ENCODE results near the gene AVP.

AVP gene

DNA sequence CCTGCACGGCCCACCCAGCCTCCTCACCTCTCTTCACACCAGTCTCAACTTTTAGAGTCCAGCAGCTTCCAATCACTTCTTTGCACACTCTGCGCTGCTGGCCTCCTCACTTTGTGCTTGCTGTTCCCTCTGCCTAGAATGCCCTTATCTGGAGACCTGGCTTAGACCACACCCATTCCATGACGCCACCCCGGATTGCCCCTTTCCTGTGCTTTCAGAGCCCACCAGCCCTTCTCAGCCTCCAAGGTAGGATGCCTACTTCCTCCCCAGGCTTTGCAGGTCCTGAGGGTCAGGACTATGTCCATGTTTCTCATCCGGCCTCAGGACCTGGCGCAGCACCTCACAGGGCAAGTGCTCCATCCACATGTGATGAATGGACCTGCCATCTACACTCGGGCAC, 27.0 kb upstream of the AVP start:
- H3K4me3 ChIP-seq (ENCODE audit: low read depth, low read length), result no peak overlapping the region

DNA sequence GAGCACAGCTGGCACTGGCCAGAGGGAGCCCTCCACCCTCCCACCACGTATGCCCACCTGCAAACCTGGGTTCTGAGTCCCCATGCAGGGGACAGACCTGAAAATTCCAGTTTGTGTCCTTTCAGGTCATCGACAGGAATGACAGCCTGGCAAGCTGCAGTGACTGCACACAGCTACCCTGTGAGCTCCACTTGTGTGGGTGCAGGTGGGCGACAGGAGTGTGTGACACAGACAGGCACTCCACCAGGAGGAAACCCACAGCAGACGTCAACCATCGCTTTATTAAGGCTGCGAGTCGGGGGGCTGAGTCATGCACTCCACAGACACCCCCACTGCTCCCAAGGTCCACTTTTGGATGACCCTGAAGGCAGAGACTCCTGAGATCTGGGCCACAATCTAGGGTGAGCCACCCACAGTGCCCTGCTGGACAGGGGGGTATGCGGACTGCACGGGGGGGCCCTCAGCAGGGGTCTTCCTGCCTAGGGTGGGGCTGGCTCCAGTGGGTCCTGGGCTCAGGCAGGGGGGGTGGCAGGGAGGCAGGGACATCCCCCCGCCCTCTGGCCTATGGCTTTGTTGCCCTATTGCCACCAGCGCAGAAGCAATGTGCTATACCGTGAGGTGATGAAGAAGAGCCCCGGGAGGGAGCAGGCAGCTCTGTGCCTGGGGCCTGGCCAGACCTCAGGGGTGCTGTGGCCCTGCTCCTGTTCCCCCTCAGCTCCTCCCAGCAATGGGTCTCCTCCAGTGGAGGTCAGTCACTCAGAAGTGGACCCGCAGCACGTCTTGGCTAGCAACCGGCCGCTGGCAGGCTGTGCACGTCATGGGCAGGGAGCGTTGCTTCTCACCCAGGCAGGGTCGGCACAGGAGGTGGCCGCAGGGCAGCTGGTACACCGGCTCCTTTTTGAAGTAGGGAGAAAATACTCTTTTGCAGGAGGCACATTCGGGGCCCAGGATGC, 25.1 kb upstream of the AVP start:
- no peak overlapping the region for H3K4me3 ChIP-seq (ENCODE audit: low read depth, low read length)

DNA sequence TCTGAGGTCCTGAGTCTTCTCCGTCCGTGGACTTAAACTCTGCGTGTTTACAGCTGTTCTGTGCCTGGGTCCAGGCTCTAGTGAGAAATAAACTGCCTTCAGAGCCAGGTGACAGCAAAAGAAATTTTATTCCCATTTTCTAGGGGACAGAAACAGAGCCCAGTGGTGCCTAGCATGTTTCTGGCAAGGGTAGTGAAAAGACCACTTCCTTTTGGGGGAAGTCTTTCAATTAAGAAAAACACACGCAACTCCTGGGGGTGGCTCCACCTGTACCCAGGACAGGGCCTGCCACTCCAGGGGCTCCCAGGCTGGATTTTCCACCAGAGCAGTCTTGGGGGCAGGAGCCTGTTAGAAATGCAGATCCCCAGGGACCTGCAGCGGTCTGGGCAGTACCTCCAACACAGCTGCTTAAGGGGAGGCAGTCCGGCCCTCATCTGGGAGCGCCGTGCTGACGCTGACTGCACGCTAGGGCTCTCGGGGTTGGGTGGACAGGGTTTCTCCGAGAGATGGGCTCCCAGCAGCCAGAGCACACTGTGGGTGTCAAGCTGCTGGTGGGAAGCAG, 23.0 kb upstream of the AVP start:
- no peak overlapping the region for H3K4me3 ChIP-seq (ENCODE audit: low read depth, low read length)

DNA sequence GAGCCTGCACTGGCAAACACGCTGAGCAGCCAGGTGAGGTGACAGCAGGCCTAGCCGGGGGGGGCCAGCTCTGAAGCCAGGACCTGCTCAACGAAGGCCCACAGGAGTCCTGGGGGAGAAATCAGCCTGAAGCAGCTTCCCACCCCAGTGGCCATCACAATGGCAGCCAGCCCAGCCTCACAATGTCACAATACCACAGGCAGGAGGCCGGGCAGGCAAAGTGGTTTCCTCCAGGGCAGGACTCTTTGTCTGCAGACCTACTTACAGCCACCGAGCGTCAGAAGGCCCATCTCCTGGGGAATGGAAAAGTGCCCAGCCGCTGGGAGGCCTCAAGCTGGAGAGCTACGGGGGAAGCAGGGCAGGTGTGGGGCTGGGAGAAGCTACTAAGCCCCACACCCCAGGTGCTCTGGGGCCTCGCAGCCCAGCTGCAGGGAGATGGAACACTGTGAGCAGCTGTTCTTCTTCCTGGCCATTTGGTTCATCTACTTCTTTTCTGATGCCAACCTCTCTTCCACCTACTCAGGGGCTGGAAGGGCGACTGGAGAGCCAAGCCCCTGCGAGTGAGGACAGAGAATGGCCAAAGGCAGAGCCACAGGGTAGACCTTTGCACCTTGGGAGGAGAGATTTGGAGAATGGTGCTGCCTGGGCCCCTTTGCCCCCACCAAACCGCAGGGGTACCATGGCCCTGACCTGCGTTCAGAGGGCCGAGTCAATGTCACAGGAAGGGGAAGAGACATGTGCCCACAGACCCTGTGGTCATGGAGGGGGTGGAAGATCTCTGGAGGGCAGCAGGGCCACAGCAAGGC, 22.3 kb upstream of the AVP start:
- H3K4me3 ChIP-seq (ENCODE audit: low read depth, low read length), result no peak overlapping the region

DNA sequence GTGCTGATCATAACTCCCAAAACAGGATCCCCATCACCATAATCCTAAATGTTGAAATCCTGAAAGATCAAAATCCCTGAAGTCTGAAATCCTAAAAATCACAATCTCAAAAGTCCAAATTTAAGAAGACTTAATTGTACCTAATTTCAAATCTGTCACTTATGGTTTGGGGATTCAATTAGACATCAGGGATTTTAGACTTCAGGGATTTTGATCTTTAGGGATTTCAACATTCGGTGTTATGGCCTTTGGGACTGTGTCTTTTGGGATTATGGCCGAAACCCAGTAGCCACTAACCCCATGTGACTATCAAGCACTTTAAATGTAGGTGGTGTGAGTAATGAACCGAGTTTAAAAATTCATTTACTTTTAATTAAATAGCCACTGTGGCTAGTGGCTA, 21.7 kb upstream of the AVP start:
- H3K4me3 ChIP-seq (ENCODE audit: low read depth, low read length), result no peak overlapping the region

DNA sequence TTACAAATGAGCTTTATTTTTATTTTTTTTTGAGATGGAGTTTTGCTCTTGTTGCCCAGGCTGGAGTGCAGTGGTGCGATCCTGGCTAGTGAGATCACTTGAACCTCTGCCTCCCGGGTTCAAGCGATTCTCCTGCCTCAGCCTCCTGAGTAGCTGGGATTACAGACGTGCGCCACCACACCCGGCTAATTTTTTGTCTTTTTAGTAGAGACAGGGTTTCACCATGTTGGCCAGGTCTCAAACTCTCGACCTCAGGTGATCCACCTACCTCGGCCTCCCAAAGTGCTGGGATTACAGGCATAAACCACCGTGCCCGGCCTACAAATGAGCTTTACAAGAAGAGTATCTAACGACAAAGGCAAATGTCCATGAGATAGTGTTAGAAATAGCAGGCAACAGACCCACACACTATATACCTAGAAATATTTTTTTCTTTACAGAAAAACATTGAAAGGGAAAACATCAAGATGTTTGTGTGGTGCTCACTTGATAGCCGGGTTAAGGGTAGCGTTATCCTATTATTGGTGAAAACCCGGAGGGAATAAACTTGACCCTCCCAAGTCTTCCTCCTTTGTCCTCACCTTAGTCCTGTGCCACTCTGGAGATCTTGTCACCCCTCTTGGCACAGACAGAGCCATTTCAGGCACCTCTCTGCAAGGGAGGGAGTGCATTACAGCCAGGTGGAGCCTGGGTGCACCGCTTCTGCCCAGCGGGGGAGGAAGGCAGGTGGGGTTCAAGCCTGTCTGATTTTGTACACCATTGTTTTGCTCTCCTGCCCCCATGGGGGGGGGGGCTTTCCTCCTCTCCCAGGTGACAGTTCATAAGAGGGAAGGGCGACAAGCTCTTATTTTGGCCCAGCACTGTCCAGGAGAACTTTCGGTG, 21.0 kb upstream of the AVP start:
- H3K4me3 ChIP-seq (ENCODE audit: low read depth, low read length), result no peak overlapping the region

DNA sequence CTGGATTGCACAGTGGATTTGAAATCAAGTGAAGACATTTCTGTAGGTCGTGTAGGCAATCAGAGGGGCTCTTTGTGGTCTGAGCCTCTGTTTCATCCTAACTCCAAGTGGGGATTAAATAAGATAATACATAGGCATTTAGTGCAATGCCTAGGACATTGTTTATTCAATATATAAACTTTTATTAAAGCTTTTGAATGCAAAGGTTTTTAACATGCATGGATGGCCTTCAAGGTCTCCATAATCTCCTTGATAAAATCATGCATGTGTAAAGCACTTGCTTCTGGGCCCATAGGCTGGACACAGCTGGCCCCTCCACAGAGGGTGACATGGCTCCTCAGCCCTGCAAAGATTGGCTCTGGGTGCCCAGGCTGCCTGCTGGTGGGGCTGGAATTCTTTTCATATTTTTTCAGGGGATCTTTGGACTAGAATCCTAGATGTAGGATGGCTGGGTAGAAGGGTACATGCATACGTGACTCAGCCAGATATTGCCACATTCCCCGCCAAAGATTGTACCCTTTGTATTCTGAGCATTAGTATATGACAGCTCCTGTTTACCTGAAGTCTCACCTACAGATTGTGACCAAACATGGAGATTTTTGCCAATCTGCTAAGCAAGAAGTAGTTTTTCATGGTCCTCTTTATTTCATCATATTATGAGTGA, 19.0 kb upstream of the AVP start:
- H3K4me3 ChIP-seq (ENCODE audit: low read depth, low read length), result no peak overlapping the region

DNA sequence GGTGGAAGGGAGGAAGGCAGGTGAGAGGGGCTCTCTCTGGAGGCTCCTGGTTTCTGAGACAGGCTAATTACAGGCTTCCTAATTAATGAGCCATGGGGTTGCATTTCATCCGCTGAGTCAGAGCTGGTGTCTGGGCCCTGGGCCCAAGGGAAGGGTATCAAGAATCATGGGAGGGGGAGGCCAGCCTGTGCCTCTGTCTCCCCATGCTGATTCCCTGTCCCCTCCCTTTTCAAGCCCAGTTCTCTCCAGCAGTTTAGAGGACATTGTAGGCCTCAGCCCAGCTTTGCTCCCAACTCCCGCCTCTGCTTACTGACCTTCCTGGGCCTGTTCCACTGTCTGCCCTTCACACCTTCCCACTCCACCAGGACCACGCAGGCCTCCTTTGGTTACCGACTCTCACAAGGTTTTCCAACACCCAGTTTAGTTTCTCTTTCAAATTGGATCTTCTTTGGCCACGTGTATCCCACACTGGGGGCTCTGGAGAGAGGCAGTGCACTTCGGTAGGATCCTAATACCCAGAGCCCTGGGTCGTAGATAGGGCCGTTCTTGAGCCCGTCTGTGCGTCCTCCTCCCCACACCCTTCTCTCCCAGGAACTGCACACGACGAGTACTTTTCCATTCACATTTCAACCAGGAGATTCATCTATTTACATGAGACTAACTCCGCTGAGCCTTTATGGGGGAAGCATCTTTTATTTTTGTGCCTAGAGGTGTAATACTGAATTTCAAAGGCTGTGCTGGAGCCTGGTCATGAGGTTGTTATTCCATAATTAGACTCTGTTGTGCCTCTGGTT, 18.2 kb upstream of the AVP start:
- H3K4me3 ChIP-seq (ENCODE audit: low read depth, low read length), result no peak overlapping the region

DNA sequence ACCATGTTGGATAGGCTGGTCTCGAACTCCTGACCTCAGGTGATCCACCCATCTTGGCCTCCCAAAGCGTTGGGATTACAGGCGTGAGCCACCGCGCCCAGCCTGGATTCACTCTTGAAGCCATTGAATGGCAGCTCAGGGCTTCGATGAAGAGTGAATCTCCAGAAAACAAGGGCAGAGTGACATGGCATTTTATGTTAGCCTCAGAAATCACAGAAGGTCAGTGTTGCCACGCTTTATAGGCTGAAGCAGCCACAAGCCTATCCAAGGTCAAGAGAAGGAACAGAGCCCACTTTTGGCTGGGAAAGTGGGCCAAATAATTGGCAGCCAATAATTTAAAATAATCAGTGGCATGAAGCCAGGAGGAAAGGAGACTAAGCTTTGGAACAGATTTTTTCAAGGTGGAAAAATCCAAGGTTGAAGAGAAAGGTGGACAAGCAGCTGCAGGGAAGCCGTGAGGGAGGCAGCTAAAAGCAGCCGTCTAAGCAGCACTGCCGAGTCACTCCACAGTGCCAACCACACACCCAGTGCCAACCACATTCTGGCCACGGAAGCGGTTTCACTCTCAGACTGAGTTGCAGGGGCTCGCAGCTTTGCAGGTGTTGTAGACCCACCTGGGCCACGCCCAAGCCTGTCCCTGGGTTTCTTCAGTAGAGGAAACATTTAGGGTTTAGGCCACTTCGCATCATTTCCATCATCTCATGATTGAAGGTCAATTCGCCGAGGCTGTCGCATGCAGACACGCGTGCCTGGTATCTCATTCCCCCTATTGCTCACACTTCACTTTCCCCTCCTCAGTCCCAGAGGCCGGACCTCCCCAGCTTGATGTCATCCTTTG, 17.4 kb upstream of the AVP start:
- H3K4me3 ChIP-seq (ENCODE audit: low read depth, low read length), result no peak overlapping the region

DNA sequence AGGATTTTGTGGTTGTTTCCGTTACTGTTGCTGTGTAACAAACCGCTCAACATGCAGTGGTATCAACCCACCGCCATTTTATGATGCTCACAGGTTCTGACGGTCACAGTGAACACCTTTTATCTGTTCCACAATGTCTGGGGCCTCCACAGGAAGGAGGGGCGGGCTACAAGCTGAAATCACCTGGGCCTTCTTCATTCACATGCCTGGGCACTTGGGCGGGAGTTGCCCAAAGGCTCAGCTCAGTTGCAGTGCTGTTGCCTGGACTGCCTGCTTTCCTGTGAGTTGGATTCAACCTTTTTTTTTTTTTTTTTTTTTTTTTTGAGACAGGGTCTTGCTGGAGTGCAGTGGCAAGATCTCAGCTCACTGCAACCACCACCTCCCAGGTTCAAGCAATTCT, 16.7 kb upstream of the AVP start:
- H3K4me3 ChIP-seq (ENCODE audit: low read depth, low read length), result no peak overlapping the region

DNA sequence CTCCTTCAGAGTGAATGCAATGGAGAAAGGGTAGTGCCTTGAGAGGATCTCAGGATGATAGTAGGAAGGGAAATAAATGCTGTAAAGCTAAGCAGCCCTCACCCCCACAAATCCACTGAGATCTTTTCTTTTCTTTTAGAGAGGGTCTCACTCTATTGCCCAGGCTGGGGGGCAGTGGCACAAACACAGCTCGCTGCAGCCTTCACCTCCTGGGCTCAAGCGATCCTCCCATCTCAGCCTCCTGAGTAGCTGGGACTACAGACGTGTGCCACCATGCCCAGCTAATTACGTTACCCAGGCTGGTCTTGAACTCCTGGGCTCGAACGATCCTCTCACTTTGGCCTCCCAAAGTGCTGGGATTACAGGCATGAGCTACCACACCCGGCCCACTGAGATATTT, 16.0 kb upstream of the AVP start:
- H3K4me3 ChIP-seq (ENCODE audit: low read depth, low read length), result no peak overlapping the region

DNA sequence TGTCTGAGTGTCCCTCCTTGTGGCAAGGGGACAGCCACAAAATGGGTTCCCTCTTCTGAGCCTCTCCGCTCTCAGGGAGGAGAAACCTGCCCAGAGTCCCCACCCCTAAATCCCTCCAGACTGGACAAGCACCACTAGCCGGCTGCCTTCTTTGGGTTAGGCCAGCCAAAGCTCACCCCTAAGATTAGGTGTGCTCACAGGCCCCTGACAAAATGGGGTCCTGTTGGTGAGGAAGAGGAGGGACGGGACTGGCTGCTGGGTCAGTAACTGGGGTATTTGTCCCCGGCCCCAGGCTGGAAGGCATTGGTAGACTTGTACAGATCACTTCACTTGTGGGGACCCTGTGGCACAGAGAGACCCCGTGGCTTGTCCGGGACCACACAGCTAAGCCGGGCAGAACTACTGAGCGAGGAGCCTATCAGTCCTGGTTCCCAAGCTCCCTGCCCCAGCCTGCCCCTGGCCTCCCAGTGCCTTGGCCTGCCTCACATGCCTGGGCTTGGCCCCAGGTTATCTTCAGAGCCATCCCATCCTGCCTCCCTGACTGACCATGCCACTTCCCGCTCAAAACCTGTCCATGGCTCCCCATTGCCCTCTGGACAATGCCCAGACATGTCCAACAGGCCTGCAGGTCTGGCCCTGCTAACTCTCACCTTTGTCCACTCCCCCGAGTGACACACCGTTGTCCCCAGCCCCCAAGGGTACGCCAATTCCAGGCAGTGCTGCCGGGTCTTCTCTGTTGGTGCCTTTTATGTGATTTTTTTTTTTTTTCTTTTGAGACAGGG, 10.5 kb upstream of the AVP start:
- H3K4me3 ChIP-seq (ENCODE audit: low read depth, low read length), result no peak overlapping the region

DNA sequence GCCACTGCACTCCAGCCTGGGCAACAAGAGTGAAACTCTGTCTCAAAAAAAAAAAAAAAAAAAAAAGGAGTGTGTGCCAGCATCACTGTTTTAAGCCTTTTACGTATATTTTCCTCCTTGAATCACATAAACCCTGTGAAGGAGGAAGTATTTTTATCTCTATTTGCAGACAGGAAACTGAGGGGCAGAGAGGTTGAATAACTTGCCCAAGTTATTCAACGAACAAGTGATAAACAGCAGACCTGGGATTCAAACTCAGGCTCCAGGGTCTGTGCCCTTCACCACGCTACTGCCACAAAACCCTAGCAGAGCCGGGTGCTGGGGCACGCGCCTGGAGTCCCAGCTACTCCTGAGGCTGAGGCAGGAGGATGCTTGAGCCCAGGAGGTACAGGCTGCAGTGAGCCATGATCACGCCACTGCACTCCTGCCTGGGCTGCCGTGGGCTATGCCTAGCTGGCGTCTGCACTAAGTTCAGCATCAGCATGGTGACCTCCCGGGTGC, 9.4 kb upstream of the AVP start:
- no peak overlapping the region for H3K4me3 ChIP-seq (ENCODE audit: low read depth, low read length)

DNA sequence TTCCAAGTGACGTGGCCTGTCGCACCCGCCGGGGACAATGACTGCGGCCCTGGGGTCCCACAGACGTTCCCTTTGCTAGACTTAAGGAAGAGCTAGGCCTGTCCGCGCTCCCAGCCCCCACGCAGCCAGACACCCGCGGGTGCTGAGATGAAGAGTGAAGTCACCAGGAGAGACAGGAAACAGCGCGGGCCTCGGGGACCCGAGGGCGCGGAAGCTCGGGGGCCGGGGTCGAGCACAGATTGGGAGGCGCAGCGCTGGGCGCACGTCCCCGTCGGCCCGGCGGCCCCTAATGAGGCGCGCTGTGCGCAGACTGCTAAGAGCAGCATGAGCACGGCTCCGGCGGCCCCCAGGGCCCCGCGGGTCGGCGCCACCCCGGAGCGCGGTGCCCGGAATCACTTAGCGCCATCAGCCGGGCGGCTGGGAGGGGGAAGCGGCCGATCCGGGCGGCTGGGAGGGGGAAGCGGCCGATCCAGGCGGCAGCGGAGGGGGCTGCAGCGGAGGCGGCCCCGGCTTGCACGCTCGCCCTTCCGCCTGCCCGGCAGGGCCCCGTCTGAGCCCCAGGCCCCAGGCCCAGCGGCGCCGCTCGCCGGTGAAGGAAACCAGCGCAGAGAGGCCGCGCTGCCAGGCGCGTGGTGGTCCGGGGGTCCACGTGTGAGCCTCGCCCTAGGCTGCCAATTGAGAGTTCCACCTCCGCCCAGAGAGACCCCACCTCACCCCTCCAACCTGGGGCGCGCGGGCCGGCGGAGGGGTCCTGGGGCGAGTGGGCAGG, 8.3 kb upstream of the AVP start:
- peak overlapping the region; percentile 17 for H3K4me3 ChIP-seq (ENCODE audit: low read depth, low read length)

DNA sequence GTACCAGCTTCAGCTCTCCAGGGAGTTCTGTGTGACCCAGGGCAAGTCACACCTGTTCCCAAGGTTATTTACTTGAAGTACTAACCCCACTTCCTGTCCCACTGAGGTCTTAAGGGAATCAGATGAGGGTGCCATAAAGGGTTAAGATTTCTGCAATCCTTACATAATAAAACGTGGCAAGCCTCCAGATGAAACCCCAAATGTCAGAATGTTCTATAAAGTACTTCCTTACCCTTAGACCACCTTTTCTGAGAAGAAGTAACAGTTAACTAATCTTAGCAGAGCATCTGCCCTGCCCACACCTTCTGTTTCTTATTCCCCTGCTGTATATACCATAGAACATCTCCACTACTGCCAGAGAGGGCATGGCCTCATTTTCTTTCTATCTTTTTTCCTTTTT, 6.0 kb upstream of the AVP start:
- H3K4me3 ChIP-seq (ENCODE audit: low read depth, low read length), result no peak overlapping the region

DNA sequence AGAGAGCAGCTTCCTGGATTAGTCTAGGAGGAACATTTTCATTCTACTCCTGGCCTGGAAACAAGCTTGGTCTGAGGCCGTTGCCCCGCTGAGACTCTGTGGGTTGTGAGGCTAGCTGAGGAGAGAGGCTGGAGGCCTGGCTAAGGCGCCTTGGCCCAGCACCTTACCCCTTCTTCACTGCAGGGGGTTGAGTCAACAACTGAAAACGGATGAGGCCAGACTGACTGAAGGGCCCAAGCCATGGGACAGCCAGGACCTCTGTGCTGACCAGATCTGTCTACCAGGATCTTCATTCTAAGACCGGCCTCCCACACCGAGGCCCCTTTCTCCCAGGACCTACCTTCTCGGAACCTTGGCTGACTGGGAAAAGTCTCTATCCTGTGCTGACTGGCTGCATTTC, 3.5 kb upstream of the AVP start:
- H3K4me3 ChIP-seq (ENCODE audit: low read depth, low read length), result no peak overlapping the region

DNA sequence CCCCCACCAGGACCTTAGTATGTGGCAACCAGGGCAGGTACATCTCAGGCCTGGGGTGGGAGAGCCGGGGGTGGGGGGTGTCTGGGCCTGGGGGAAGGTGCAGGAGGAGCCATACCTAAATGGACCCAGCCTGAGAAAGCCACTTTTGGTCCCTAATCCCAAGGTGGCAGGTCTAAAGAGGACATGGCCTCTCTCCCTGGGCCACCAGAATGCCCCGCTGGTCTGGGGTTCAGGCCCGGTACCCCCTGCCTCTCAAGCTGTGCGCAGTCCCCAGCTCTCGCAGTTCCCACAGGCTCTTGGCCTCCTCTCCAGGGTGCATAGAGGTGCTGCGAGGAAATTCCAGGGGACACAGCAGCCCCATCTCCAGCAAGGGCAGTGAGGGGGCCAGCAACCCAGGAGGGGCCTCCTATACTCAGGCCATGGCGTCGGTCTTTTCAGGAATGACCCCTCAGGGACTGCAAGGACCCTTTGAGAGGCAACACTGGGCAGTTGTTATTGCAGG, 1.1 kb upstream of the AVP start:
- H3K4me3 ChIP-seq (ENCODE audit: low read depth, low read length), result no peak overlapping the region
